Heart right ventricle (tissue), 16 donors: ENCODE results near the gene ZSCAN4. TPM values are rescaled to one million over a fixed set of nuclear protein-coding genes. Genes with fewer than 3 reads are reported as not detected.

Experiments
- ATAC-seq, 8 donors: fragments of 200-7000 bp; cut with Tn5 transposase; one replicate each; pipeline ENCODE4 v1.9.1; 2020; ENCODE audit warnings: mild to moderate bottlenecking in 8 of 8, moderate library complexity in 8 of 8, moderate number of reproducible peaks in 1 of 8
- DNase-seq, 2 donors: peaks; one replicate each; pipeline ENCODE4 v3.0.0-alpha.2; 2020
- H3K27ac ChIP-seq, 10 donors: fragments of 200-600 bp; sonication (generic) in 2 of 10; one replicate each; pipeline versions ENCODE4 v1.5.0 to v1.8.0; 2020 to 2022; ENCODE audit warnings: mild to moderate bottlenecking in 3 of 10
- H3K27me3 ChIP-seq, 7 donors: fragments of 200-600 bp; one replicate each; pipeline ENCODE4 v1.8.0; 2021 to 2022; ENCODE audit warnings: mild to moderate bottlenecking in 2 of 7
- H3K36me3 ChIP-seq, 9 donors: fragments of 200-600 bp; sonication (generic) in 1 of 9; one replicate each; pipeline versions ENCODE4 v1.5.0 to v1.8.0; 2020 to 2022; ENCODE audit warnings: mild to moderate bottlenecking in 2 of 9
- H3K4me1 ChIP-seq, 9 donors: fragments of 200-600 bp; sonication (generic) in 1 of 9; one replicate each; pipeline versions ENCODE4 v1.5.0 to v1.8.0; 2020 to 2022; ENCODE audit warnings: mild to moderate bottlenecking in 4 of 9
- H3K4me3 ChIP-seq, 10 donors: fragments of 200-600 bp; sonication (generic) in 2 of 10; one replicate each; pipeline versions ENCODE4 v1.5.0 to v1.8.0; 2020 to 2022; ENCODE audit warnings: mild to moderate bottlenecking in 7 of 10, moderate library complexity in 2 of 10
- H3K9me3 ChIP-seq, 11 donors: fragments of 200-600 bp in 10 of 11; sonication (generic) in 2 of 11; one replicate each; pipeline versions ENCODE4 v1.5.0 to v1.8.0; 2013 to 2022; ENCODE audit warnings: mild to moderate bottlenecking in 2 of 11, control low read depth in 1 of 11, moderate library complexity in 1 of 11
- WGBS, 2 donors: extraction: QIAGEN DNeasy Blood & Tissue Kit; methylation state at CpG; one replicate each; pipeline ENCODE4 v1.1.7; 2013; ENCODE audit warnings: inconsistent platforms in 1 of 2; 5-methylcytosine and 5-hydroxymethylcytosine counted together
- intact Hi-C, 10 donors: fragments of 100-400 bp; cut with DNase I; formaldehyde crosslinking; loops; one replicate each; pipeline versions ENCODE4 v1.11.1 to v1.14.2; 2022
- polyA plus RNA-seq, 2 donors: library from polyadenylated mRNA; stranded (reverse); fragments of 200-250 nt; gene quantifications; one replicate each; pipeline ENCODE4 v1.2.3, GENCODE V29; 2013
- total RNA-seq, 10 donors: library from RNA; stranded (reverse); fragmentation: NEBNext Ultra II Directional in 3 of 10; extraction: Animal tissue kit (Norgen Biotek cat#: 25700) in 3 of 10; gene quantifications; one replicate each; pipeline versions ENCODE4 v1.2.1 to v1.2.4, GENCODE V29; 2021 to 2023
- TF ChIP-seq, protein P1 (sequence below), 9 donors: fragments of 200-600 bp; sonication (generic) in 2 of 9; IDR thresholded peaks; one replicate each; pipeline versions ENCODE4 v1.5.0 to v1.8.0; 2021 to 2022; ENCODE audit warnings: antibody characterized with exemption in 9 of 9, mild to moderate bottlenecking in 5 of 9, moderate library complexity in 1 of 9
- donor health status: Arrhythmogenic right ventricular cardiomyopathy.
- donor health status: ischemic (EF 13 %, LVEDD 7.1; RV severe dilation, severe dysfunction).
- donor health status: healthy with polysubstance abuse.
- donor health status: DM: no; HTN: yes; CAD: no.
- donor health status: DM: no; HTN: no; CAD: no.
- donor health status: ischemic (EF 25% LVEDD 6.9; RV normal size, moderate dysfunction).
- donor health status: ischemic (EF 25% LVEDD 5.7; RV mildly dilated, moderate dysfunction).
- donor health status: healthy.
- donor health status: DM: yes; HTN: yes; CAD: no.
- donor health status: Ischemic cardiomyopathy.
- donor health status: ischemic (EF 35%, LVEDD 5.7; RV mildly dilated, moderate dysfunction).
- donor health status: nonischemic (EF 11% LVEDD 7.7; RV severe dilation, severe dysfunction).
- donor health status: DM: yes; HTN: yes; CAD: no.
- donor health status: PGD.
- donor health status: ischemic (EF 29% LVEDD 5.4; RV normal size, mild dysfunction).
- donor health status: nonischemic (EF 23%, LVEDD 6.1; RV moderate dilation, normal function).

ZSCAN4 gene
- total and polyA plus RNA-seq, 12 donors: 0.03 to 0.57 (median 0.19) TPM; not detected in 5

DNA sequence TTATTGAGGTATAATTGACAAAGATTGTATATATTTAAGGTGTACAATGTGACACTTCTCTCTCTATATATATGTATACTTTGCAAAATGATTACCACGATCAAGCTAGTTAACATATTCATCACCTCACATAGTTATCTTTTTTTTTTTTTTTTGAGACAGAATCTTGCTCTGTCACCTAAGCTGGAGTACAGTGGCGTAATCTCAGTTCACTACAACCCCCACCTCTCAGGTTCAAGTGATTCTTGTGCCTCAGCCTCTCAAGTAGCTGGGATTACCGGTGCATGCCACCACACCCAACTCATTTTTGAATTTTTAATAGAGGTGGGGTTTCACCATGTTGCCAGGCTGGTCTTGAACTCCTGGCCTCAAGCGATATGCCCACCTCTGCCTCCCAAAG, 3.7 kb downstream of the ZSCAN4 start:
- intact Hi-C loops: no loop called here
- peaks cover 0 to 14% (median 0%) of the 10 kb centered on the region in 11 donors for H3K9me3 ChIP-seq
- no peak for ATAC-seq
- H3K36me3 ChIP-seq: no peaks in the 10 kb centered on the region
- TF ChIP-seq, protein P1, sequence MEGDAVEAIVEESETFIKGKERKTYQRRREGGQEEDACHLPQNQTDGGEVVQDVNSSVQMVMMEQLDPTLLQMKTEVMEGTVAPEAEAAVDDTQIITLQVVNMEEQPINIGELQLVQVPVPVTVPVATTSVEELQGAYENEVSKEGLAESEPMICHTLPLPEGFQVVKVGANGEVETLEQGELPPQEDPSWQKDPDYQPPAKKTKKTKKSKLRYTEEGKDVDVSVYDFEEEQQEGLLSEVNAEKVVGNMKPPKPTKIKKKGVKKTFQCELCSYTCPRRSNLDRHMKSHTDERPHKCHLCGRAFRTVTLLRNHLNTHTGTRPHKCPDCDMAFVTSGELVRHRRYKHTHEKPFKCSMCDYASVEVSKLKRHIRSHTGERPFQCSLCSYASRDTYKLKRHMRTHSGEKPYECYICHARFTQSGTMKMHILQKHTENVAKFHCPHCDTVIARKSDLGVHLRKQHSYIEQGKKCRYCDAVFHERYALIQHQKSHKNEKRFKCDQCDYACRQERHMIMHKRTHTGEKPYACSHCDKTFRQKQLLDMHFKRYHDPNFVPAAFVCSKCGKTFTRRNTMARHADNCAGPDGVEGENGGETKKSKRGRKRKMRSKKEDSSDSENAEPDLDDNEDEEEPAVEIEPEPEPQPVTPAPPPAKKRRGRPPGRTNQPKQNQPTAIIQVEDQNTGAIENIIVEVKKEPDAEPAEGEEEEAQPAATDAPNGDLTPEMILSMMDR (IDR thresholded peaks at IDR 0.05): no peak
- H3K4me3 ChIP-seq: no peak overlapping the region
- H3K27ac ChIP-seq: no peak overlapping the region
- no peaks in the 10 kb centered on the region for H3K4me1 ChIP-seq
- 84 to 85% methylated on average over 4 of the region's 4 CpGs for WGBS, 2 donors
- DNase-seq: no peak
- H3K27me3 ChIP-seq: no peaks in the 10 kb centered on the region

- no peaks in the 10 kb centered on the region for H3K36me3 ChIP-seq
- H3K4me1 ChIP-seq: no peaks in the 10 kb centered on the region
- no peak for DNase-seq
- 62 to 70% methylated on average over 2 of the region's 2 CpGs for WGBS, 2 donors
- H3K27me3 ChIP-seq: no peaks in the 10 kb centered on the region
- no peak overlapping the region for H3K4me3 ChIP-seq
- H3K9me3 ChIP-seq: peaks cover 0 to 23% (median 0%) of the 10 kb centered on the region in 11 donors
- TF ChIP-seq, protein P1 (IDR thresholded peaks at IDR 0.05): no peak
- intact Hi-C loops: loop anchor here in 1 of 10 donors (5.0 kb wide), 1 partner anchor 34 kb away; no protein-coding TSS in a partner anchor
- H3K27ac ChIP-seq: no peak overlapping the region
- no peak for ATAC-seq
Measured at GRCh38 chr19:57675881-57676280, 7.1 kb downstream of the ZSCAN4 start.

DNA sequence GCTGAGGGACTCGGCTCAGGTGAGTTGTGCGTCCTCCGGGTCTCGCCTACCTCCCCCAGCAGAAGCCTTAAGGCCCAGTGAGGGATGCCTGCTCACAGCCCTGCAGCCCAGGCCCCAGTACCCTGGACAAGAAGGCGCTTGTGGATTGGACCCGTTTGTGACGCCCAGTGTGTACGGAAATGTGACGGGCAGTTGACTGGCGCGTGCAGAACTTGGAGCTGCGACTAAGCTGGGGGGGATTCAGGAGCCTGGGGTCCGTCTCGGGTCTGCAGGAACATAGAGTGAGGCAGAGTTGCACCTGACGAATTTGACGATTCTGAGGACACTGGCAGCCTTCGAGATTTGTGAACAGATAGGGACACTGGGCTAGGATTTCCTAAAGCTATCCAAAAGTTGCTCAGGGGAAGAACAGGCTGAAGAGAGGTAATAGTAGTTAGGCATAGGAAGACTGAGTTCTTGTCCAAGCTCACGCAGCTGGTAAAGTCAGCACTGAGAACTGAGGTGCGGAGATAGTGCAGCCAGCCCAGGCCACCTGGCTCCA, 13.6 kb downstream of the ZSCAN4 start:
- peaks cover 0 to 43% (median 31%) of the 10 kb centered on the region in 9 donors for H3K36me3 ChIP-seq
- TF ChIP-seq, protein P1 (IDR thresholded peaks at IDR 0.05): no peak
- DNase-seq (no peak), ATAC-seq (no peak)
- H3K27me3 ChIP-seq: no peaks in the 10 kb centered on the region
- H3K27ac ChIP-seq: peak overlapping the region in 9 of 10 donors; percentile 56 to 85 (median 76)
- intact Hi-C loops: no loop called here
- 3% methylated on average over 19 of the region's 19 CpGs for WGBS, 2 donors
- peak overlapping the region; percentile 74 to 96 (median 92) for H3K4me3 ChIP-seq
- peaks cover 0 to 59% (median 33%) of the 10 kb centered on the region in 11 donors for H3K9me3 ChIP-seq
- peaks cover 3 to 22% (median 17%) of the 10 kb centered on the region in 9 donors for H3K4me1 ChIP-seq

DNA sequence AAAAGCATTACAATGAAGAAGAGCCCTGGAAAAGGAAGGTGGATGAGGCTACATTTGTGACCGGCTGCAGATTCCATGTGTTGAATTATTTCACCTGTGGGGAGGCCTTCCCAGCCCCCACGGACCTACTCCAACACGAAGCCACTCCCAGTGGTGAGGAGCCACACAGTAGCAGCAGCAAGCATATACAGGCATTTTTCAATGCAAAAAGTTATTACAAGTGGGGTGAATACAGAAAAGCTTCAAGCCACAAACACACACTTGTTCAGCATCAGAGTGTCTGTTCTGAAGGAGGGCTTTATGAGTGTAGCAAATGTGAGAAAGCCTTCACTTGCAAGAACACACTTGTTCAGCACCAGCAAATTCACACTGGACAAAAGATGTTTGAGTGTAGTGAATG, 18.0 kb downstream of the ZSCAN4 start:
- H3K27me3 ChIP-seq: no peaks in the 10 kb centered on the region
- intact Hi-C loops: no loop called here
- TF ChIP-seq, protein P1 (IDR thresholded peaks at IDR 0.05): no peak
- H3K4me1 ChIP-seq: peaks cover 3 to 22% (median 16%) of the 10 kb centered on the region in 9 donors
- no peak for DNase-seq
- WGBS, 2 donors: 98 to 99% methylated on average over 3 of the region's 3 CpGs
- peaks cover 0 to 68% (median 38%) of the 10 kb centered on the region in 9 donors for H3K36me3 ChIP-seq
- H3K9me3 ChIP-seq: peaks cover 0 to 91% (median 72%) of the 10 kb centered on the region in 11 donors
- H3K4me3 ChIP-seq: no peak overlapping the region
- no peak for ATAC-seq
- no peak overlapping the region for H3K27ac ChIP-seq
